Measurements from ENCODE around the gene SORCS3. TPM values are rescaled to one million over a fixed set of nuclear protein-coding genes. Genes with fewer than 3 reads are reported as not detected.

SORCS3 gene
- polyA plus RNA-seq, 4 donors = 0.07 to 0.31 TPM; not detected in 2

GRCh38 chr10:104807581-104808310 is 166.7 kb downstream of the SORCS3 start:
- Histone ChIP-seq H3K27me3 (ENCODE audit: control insufficient read depth in 3 of 3, insufficient read depth in 3 of 3, low read length in 3 of 3) (no peaks in the 10 kb centered on the region), H3K4me3 (ENCODE audit: low read depth in 1 of 3, low read length in 3 of 3) (no peak overlapping the region), H3K36me3 (ENCODE audit: control insufficient read depth in 3 of 3, insufficient read depth in 2 of 3, low read depth in 1 of 3, low read length in 3 of 3) (no peaks in the 10 kb centered on the region), H3K9me3 (ENCODE audit: control insufficient read depth in 2 of 2, insufficient read depth in 1 of 2, low read depth in 1 of 2, low read length in 1 of 2) (no peaks in the 10 kb centered on the region), H3K27ac (ENCODE audit: low read depth in 1 of 3, low read length in 2 of 3) (no peak overlapping the region), H3K4me1 (ENCODE audit: control insufficient read depth in 3 of 3, insufficient read depth in 2 of 3, low read depth in 1 of 3, low read length in 2 of 3) (no peaks in the 10 kb centered on the region)
- 71 to 77% (median 74%) methylated on average over 7 of the region's 7 CpGs for whole genome bisulfite sequencing, 3 donors
- no peak for DNase-seq
- no peak for FAIRE-seq

GRCh38 chr10:104809288-104810090 is 168.4 kb downstream of the SORCS3 start:
- no peak for FAIRE-seq

GRCh38 chr10:104811166-104811565 is 170.1 kb downstream of the SORCS3 start:
- Histone ChIP-seq H3K4me1 (ENCODE audit: control insufficient read depth in 3 of 3, insufficient read depth in 2 of 3, low read depth in 1 of 3, low read length in 2 of 3) (no peaks in the 10 kb centered on the region), H3K9me3 (ENCODE audit: control insufficient read depth in 2 of 2, insufficient read depth in 1 of 2, low read depth in 1 of 2, low read length in 1 of 2) (no peaks in the 10 kb centered on the region), H3K4me3 (ENCODE audit: low read depth in 1 of 3, low read length in 3 of 3) (no peak overlapping the region), H3K36me3 (ENCODE audit: control insufficient read depth in 3 of 3, insufficient read depth in 2 of 3, low read depth in 1 of 3, low read length in 3 of 3) (no peaks in the 10 kb centered on the region), H3K27ac (ENCODE audit: low read depth in 1 of 3, low read length in 2 of 3) (no peak overlapping the region), H3K27me3 (ENCODE audit: control insufficient read depth in 3 of 3, insufficient read depth in 3 of 3, low read length in 3 of 3) (no peaks in the 10 kb centered on the region)
- WGBS, 3 donors = 67 to 83% (median 70%) methylated on average over 1 of the region's 1 CpG
- DNase-seq (no peak), FAIRE-seq (no peak)

More at GRCh38 chr10:104809288-104810090, 168.4 kb downstream of the SORCS3 start:
- no peak for DNase-seq
- no peak overlapping the region for H3K4me3 ChIP-seq (ENCODE audit: low read depth in 1 of 3, low read length in 3 of 3)
- H3K9me3 ChIP-seq (ENCODE audit: control insufficient read depth in 2 of 2, insufficient read depth in 1 of 2, low read depth in 1 of 2, low read length in 1 of 2) = no peaks in the 10 kb centered on the region
- 53 to 64% (median 57%) methylated on average over 6 of the region's 6 CpGs for WGBS, 3 donors
- no peaks in the 10 kb centered on the region for H3K27me3 ChIP-seq (ENCODE audit: control insufficient read depth in 3 of 3, insufficient read depth in 3 of 3, low read length in 3 of 3)
- H3K27ac ChIP-seq (ENCODE audit: low read depth in 1 of 3, low read length in 2 of 3) = no peak overlapping the region
- no peaks in the 10 kb centered on the region for H3K36me3 ChIP-seq (ENCODE audit: control insufficient read depth in 3 of 3, insufficient read depth in 2 of 3, low read depth in 1 of 3, low read length in 3 of 3)
- H3K4me1 ChIP-seq (ENCODE audit: control insufficient read depth in 3 of 3, insufficient read depth in 2 of 3, low read depth in 1 of 3, low read length in 2 of 3) = no peaks in the 10 kb centered on the region

GRCh38 chr10:104816501-104816900 is 175.4 kb downstream of the SORCS3 start:
- no peak for DNase-seq
- H3K27me3 ChIP-seq (ENCODE audit: control insufficient read depth in 3 of 3, insufficient read depth in 3 of 3, low read length in 3 of 3) = no peaks in the 10 kb centered on the region
- H3K36me3 ChIP-seq (ENCODE audit: control insufficient read depth in 3 of 3, insufficient read depth in 2 of 3, low read depth in 1 of 3, low read length in 3 of 3) = no peaks in the 10 kb centered on the region
- FAIRE-seq = no peak
- 69 to 80% (median 74%) methylated on average over 2 of the region's 2 CpGs for WGBS, 3 donors
- H3K4me3 ChIP-seq (ENCODE audit: low read depth in 1 of 3, low read length in 3 of 3) = no peak overlapping the region
- H3K4me1 ChIP-seq (ENCODE audit: control insufficient read depth in 3 of 3, insufficient read depth in 2 of 3, low read depth in 1 of 3, low read length in 2 of 3) = no peaks in the 10 kb centered on the region
- H3K27ac ChIP-seq (ENCODE audit: low read depth in 1 of 3, low read length in 2 of 3) = no peak overlapping the region
- no peaks in the 10 kb centered on the region for H3K9me3 ChIP-seq (ENCODE audit: control insufficient read depth in 2 of 2, insufficient read depth in 1 of 2, low read depth in 1 of 2, low read length in 1 of 2)

- Histone ChIP-seq H3K9me3 (ENCODE audit: control insufficient read depth in 2 of 2, insufficient read depth in 1 of 2, low read depth in 1 of 2, low read length in 1 of 2) (no peaks in the 10 kb centered on the region), H3K27me3 (ENCODE audit: control insufficient read depth in 3 of 3, insufficient read depth in 3 of 3, low read length in 3 of 3) (no peaks in the 10 kb centered on the region), H3K27ac (ENCODE audit: low read depth in 1 of 3, low read length in 2 of 3) (no peak overlapping the region), H3K4me3 (ENCODE audit: low read depth in 1 of 3, low read length in 3 of 3) (no peak overlapping the region), H3K4me1 (ENCODE audit: control insufficient read depth in 3 of 3, insufficient read depth in 2 of 3, low read depth in 1 of 3, low read length in 2 of 3) (no peaks in the 10 kb centered on the region), H3K36me3 (ENCODE audit: control insufficient read depth in 3 of 3, insufficient read depth in 2 of 3, low read depth in 1 of 3, low read length in 3 of 3) (no peaks in the 10 kb centered on the region)
- DNase-seq = no peak
- 43 to 57% (median 45%) methylated on average over 2 of the region's 2 CpGs for WGBS, 3 donors
- no peak for FAIRE-seq
Observed at GRCh38 chr10:104819731-104820130, 178.6 kb downstream of the SORCS3 start.

- no peak for DNase-seq
- no peak for FAIRE-seq
Observed at GRCh38 chr10:104822088-104822487, 181.0 kb downstream of the SORCS3 start.

GRCh38 chr10:104824380-104825006 is 183.4 kb downstream of the SORCS3 start:
- H3K27ac ChIP-seq (ENCODE audit: low read depth in 1 of 3, low read length in 2 of 3) = no peak overlapping the region
- peak in 1 of 2 donors; percentile 39 for DNase-seq
- no peaks in the 10 kb centered on the region for H3K27me3 ChIP-seq (ENCODE audit: control insufficient read depth in 3 of 3, insufficient read depth in 3 of 3, low read length in 3 of 3)
- H3K9me3 ChIP-seq (ENCODE audit: control insufficient read depth in 2 of 2, insufficient read depth in 1 of 2, low read depth in 1 of 2, low read length in 1 of 2) = no peaks in the 10 kb centered on the region
- H3K4me3 ChIP-seq (ENCODE audit: low read depth in 1 of 3, low read length in 3 of 3) = no peak overlapping the region
- 37 to 42% (median 41%) methylated on average over 6 of the region's 6 CpGs for WGBS, 3 donors
- no peaks in the 10 kb centered on the region for H3K36me3 ChIP-seq (ENCODE audit: control insufficient read depth in 3 of 3, insufficient read depth in 2 of 3, low read depth in 1 of 3, low read length in 3 of 3)
- no peak for FAIRE-seq
- H3K4me1 ChIP-seq (ENCODE audit: control insufficient read depth in 3 of 3, insufficient read depth in 2 of 3, low read depth in 1 of 3, low read length in 2 of 3) = no peaks in the 10 kb centered on the region

More at GRCh38 chr10:104822088-104822487, 181.0 kb downstream of the SORCS3 start:
- Histone ChIP-seq H3K4me1 (ENCODE audit: control insufficient read depth in 3 of 3, insufficient read depth in 2 of 3, low read depth in 1 of 3, low read length in 2 of 3) (no peaks in the 10 kb centered on the region), H3K9me3 (ENCODE audit: control insufficient read depth in 2 of 2, insufficient read depth in 1 of 2, low read depth in 1 of 2, low read length in 1 of 2) (no peaks in the 10 kb centered on the region), H3K4me3 (ENCODE audit: low read depth in 1 of 3, low read length in 3 of 3) (no peak overlapping the region), H3K27me3 (ENCODE audit: control insufficient read depth in 3 of 3, insufficient read depth in 3 of 3, low read length in 3 of 3) (no peaks in the 10 kb centered on the region), H3K27ac (ENCODE audit: low read depth in 1 of 3, low read length in 2 of 3) (no peak overlapping the region), H3K36me3 (ENCODE audit: control insufficient read depth in 3 of 3, insufficient read depth in 2 of 3, low read depth in 1 of 3, low read length in 3 of 3) (no peaks in the 10 kb centered on the region)
- WGBS, 3 donors = 34 to 42% (median 37%) methylated on average over 3 of the region's 3 CpGs

GRCh38 chr10:104831272-104831671 is 190.2 kb downstream of the SORCS3 start:
- Histone ChIP-seq H3K36me3 (ENCODE audit: control insufficient read depth in 3 of 3, insufficient read depth in 2 of 3, low read depth in 1 of 3, low read length in 3 of 3) (no peaks in the 10 kb centered on the region), H3K4me3 (ENCODE audit: low read depth in 1 of 3, low read length in 3 of 3) (no peak overlapping the region), H3K27ac (ENCODE audit: low read depth in 1 of 3, low read length in 2 of 3) (no peak overlapping the region), H3K9me3 (ENCODE audit: control insufficient read depth in 2 of 2, insufficient read depth in 1 of 2, low read depth in 1 of 2, low read length in 1 of 2) (no peaks in the 10 kb centered on the region), H3K4me1 (ENCODE audit: control insufficient read depth in 3 of 3, insufficient read depth in 2 of 3, low read depth in 1 of 3, low read length in 2 of 3) (no peaks in the 10 kb centered on the region), H3K27me3 (ENCODE audit: control insufficient read depth in 3 of 3, insufficient read depth in 3 of 3, low read length in 3 of 3) (no peaks in the 10 kb centered on the region)
- FAIRE-seq (no peak), DNase-seq (no peak)
- WGBS, 3 donors = 77 to 83% (median 81%) methylated on average over 5 of the region's 5 CpGs

All from small intestine (tissue), 7 donors.